SU-DHL-6 (cell line): ENCODE measurements around the gene SPOCK3.
A peak's percentile ranks its signal among the peaks of the same experiment; 100 is the strongest.

Experiments used
- H2AFZ ChIP-seq: fragments of 200-600 bp; sonication (generic); 2 replicates; pipeline ENCODE4 v1.6.1; 2014; ENCODE audit warnings: low read depth, mild to moderate bottlenecking, moderate library complexity, mixed read lengths, antibody characterized with exemption, low read length; ENCODE audit not compliant: severe bottlenecking
- H3F3A ChIP-seq: fragments of 200-600 bp; shearing (Covaris generic); 2 replicates; pipeline ENCODE4 v1.6.0; 2016; ENCODE audit warnings: antibody characterized with exemption, mild to moderate bottlenecking; ENCODE audit not compliant: insufficient read depth
- H3K27ac ChIP-seq: fragments of 200-600 bp; sonication (generic); 2 replicates; pipeline ENCODE4 v1.5.1; 2016; ENCODE audit warnings: low read depth, mild to moderate bottlenecking, low read length, moderate library complexity, mixed read lengths
- H3K27me3 ChIP-seq: fragments of 200-600 bp; sonication (generic), shearing (Covaris generic); 2 replicates; pipeline ENCODE4 v1.6.0; 2014; ENCODE audit warnings: mild to moderate bottlenecking, low read length
- H3K36me3 ChIP-seq: fragments of 200-600 bp; sonication (generic); 2 replicates; pipeline ENCODE4 v1.6.1; 2014; ENCODE audit warnings: mild to moderate bottlenecking, low read length, mixed read lengths
- H3K4me2 ChIP-seq: fragments of 300-600, 200-600 bp; shearing (Covaris generic), sonication (generic); 2 replicates; pipeline ENCODE4 v1.6.0; 2014; ENCODE audit warnings: low read length, low read depth, mild to moderate bottlenecking; ENCODE audit not compliant: poor library complexity, severe bottlenecking
- H3K4me3 ChIP-seq: fragments of 200-600 bp; sonication (generic); 2 replicates; pipeline ENCODE4 v1.5.1; 2014; ENCODE audit warnings: antibody characterized with exemption, low read length, mild to moderate bottlenecking, mixed read lengths; ENCODE audit not compliant: insufficient read depth, poor library complexity, severe bottlenecking
- H3K79me2 ChIP-seq: fragments of 200-600 bp; sonication (generic); 2 replicates; pipeline ENCODE4 v1.6.1; 2014; ENCODE audit warnings: mild to moderate bottlenecking, low read length, moderate library complexity; ENCODE audit not compliant: insufficient read depth
- H3K9ac ChIP-seq: fragments of 200-600 bp; sonication (generic); 2 replicates; pipeline ENCODE4 v1.7.0; 2014; ENCODE audit warnings: mild to moderate bottlenecking, low read length
- H3K9me2 ChIP-seq: fragments of 200-600 bp; sonication (generic); replicated peaks from 2 replicates; pipeline ENCODE4 v1.6.1; 2014; ENCODE audit warnings: low read length; ENCODE audit not compliant: insufficient read depth
- H3K9me3 ChIP-seq: fragments of 200-600 bp; sonication (generic); 2 replicates; pipeline ENCODE4 v1.6.1; 2014; ENCODE audit warnings: low read length, mixed read lengths; ENCODE audit not compliant: insufficient read depth
- H4K20me1 ChIP-seq: fragments of 200-600 bp; sonication (generic); 2 replicates; pipeline ENCODE4 v1.6.1; 2014; ENCODE audit warnings: low read depth, mild to moderate bottlenecking, antibody characterized with exemption, low read length, moderate library complexity, mixed read lengths
- CTCF ChIP-seq: fragments of 200-600 bp; sonication (generic); IDR thresholded peaks from one replicate; pipeline ENCODE4 v1.5.1; 2017; ENCODE audit warnings: antibody characterized with exemption, mild to moderate bottlenecking, low read length, moderate library complexity; ENCODE audit not compliant: insufficient read depth, poor library complexity, severe bottlenecking
- EZH2phosphoT487 ChIP-seq: fragments of 200-600 bp; sonication (generic), shearing (Covaris generic); conservative IDR thresholded peaks from 2 replicates; pipeline ENCODE4 v1.6.1; 2018; ENCODE audit warnings: mild to moderate bottlenecking, antibody characterized with exemption, low read length, moderate library complexity, mixed read lengths

The SPOCK3 gene

GRCh38 chr4:166836865-166837264 is 397.4 kb downstream of the SPOCK3 start:
- Histone ChIP-seq H3K4me2 (no peak overlapping the region), H3K36me3 (peaks cover 9% of the 10 kb centered on the region; the same call in 1 of the 2 replicates), H2AFZ (no peak overlapping the region), H3K4me3 (no peak overlapping the region), H3K9me2 (no peaks in the 10 kb centered on the region), H3K79me2 (no peaks in the 10 kb centered on the region), H3K27me3 (no peaks in the 10 kb centered on the region), H3K9me3 (peaks cover 11% of the 10 kb centered on the region; the same call in 1 of the 2 replicates), H3K9ac (no peak overlapping the region), H3F3A (peaks cover 12% of the 10 kb centered on the region), H3K27ac (no peak overlapping the region), H4K20me1 (no peaks in the 10 kb centered on the region)
- no peak for TF ChIP-seq CTCF
- TF ChIP-seq EZH2phosphoT487, result no peak

- no peaks in the 10 kb centered on the region for H3K27me3 ChIP-seq
- H3F3A ChIP-seq, result no peaks in the 10 kb centered on the region
- no peaks in the 10 kb centered on the region for H3K9me2 ChIP-seq
- no peaks in the 10 kb centered on the region for H3K79me2 ChIP-seq
- no peak overlapping the region for H3K4me3 ChIP-seq
- H4K20me1 ChIP-seq, result no peaks in the 10 kb centered on the region
- no peak overlapping the region for H2AFZ ChIP-seq
- no peak for TF ChIP-seq CTCF
- no peak for TF ChIP-seq EZH2phosphoT487
- H3K9me3 ChIP-seq, result no peaks in the 10 kb centered on the region; the same call in 1 of the 2 replicates
- H3K36me3 ChIP-seq, result no peaks in the 10 kb centered on the region
- no peak overlapping the region for H3K27ac ChIP-seq
- no peak overlapping the region for H3K4me2 ChIP-seq
- no peak overlapping the region for H3K9ac ChIP-seq
Observed at GRCh38 chr4:166827629-166828028, 406.7 kb downstream of the SPOCK3 start.

GRCh38 chr4:166827167-166827566 is 407.1 kb downstream of the SPOCK3 start:
- Histone ChIP-seq H3K4me3 (no peak overlapping the region), H2AFZ (peak overlapping the region; percentile 29), H3K27ac (no peak overlapping the region), H3K9me2 (no peaks in the 10 kb centered on the region), H3K27me3 (no peaks in the 10 kb centered on the region), H3F3A (no peaks in the 10 kb centered on the region), H3K9me3 (no peaks in the 10 kb centered on the region), H3K36me3 (no peaks in the 10 kb centered on the region), H3K4me2 (no peak overlapping the region), H3K9ac (no peak overlapping the region), H4K20me1 (no peaks in the 10 kb centered on the region), H3K79me2 (no peaks in the 10 kb centered on the region)
- TF ChIP-seq CTCF (no peak), EZH2phosphoT487 (no peak)
